ENCODE results near the gene ARF6.
"Not testable (repeated sequence)": the region's sequence is repeated elsewhere in the genome, so short reads cannot be mapped to it uniquely, and the experiment has no call there.

Gene ARF6

GRCh38 chr14:49936882-49937281, 44.0 kb downstream of the ARF6 start:
- not testable (repeated sequence) for H3K27me3 Mint-ChIP-seq, ATAC-seq, H3K4me3 Mint-ChIP-seq, H3K27ac Mint-ChIP-seq, DNase-seq
- Mint-ChIP-seq H3K4me1 (peaks cover 25% of the 10 kb centered on the region), H3K9me3 (peaks cover 12 to 34% of the 10 kb centered on the region in 2 donors)

GRCh38 chr14:49939215-49939614, 46.3 kb downstream of the ARF6 start:
- peaks cover 24 to 51% of the 10 kb centered on the region in 2 donors for H3K9me3 Mint-ChIP-seq
- DNase-seq, ATAC-seq, H3K27me3 Mint-ChIP-seq, H3K4me3 Mint-ChIP-seq: not testable (repeated sequence)
- peak overlapping the region in 1 of 2 donors; percentile 63 for H3K27ac Mint-ChIP-seq
- H3K4me1 Mint-ChIP-seq: peaks cover 46% of the 10 kb centered on the region

DNA sequence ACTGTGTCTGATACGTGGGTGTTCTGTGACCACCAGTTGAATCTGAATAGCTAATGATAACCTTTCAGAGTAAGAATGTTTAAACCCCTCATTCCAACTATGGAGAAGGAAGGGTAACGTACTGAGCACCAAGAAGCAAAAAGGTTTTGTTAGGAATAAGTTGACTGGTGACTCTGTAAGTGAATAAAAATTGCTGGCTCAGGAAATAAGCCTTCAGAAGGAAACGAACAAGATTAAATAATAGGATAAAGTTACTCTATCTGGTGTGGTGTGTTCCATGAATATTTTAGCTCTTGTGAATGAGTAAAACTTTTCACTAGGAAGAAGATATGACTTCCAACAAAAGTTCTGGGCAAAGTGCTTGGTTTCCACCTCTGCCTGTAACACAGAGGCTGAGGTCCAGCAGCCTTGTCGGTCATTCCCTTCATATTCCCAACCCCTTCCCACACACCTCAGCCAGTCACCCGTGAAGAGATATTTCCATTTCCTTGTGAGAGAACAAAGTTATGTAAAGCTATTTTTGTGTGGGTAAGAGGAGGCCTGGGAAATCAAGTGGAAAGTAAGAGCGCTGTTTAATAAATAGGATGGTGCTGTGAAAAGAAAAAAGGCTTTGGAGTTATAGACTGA, 47.1 kb downstream of the ARF6 start:
- no peak for ATAC-seq
- Mint-ChIP-seq H3K27ac (peak overlapping the region in 1 of 2 donors; percentile 75), H3K27me3 (no peaks in the 10 kb centered on the region), H3K9me3 (peaks cover 24 to 51% of the 10 kb centered on the region in 2 donors), H3K4me1 (peaks cover 51% of the 10 kb centered on the region), H3K4me3 (no peak overlapping the region)
- DNase-seq: no peak

DNA sequence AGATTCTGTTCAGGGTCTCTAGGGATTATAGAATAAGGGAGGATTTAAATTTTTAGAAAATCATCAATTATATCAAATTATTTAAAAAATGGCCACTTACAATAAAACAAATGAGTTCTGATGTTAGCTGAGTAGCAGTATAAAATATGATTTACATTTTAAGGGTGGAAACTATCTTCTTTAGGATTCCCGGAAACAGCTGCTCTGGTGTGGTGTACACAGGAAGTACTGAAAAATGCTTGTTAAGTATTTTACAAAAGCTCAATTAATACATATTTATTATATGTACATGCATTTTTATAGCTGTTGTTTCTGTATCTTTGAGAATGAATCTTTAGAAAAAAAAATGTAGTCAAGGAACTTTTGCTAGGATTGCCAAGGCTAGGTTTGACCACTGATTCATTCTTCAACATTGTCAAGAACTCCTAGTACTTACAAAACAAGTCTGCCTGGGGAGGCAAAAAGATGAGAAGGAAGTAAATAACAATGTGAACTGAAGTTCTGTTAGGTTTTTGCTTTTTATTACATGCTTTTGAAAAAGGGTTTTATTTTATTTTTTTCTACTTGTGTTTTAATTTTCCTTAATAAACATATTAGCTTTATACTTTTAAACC, 48.0 kb downstream of the ARF6 start:
- Mint-ChIP-seq H3K27me3 (no peaks in the 10 kb centered on the region), H3K4me1 (peaks cover 60% of the 10 kb centered on the region), H3K27ac (peak overlapping the region in 1 of 2 donors; percentile 75), H3K9me3 (peaks cover 24 to 50% of the 10 kb centered on the region in 2 donors), H3K4me3 (no peak overlapping the region)
- DNase-seq (no peak), ATAC-seq (no peak)

- no peak for ATAC-seq
- H3K27ac Mint-ChIP-seq: no peak overlapping the region
- H3K9me3 Mint-ChIP-seq: peaks cover 17 to 38% of the 10 kb centered on the region in 2 donors
- peaks cover 72% of the 10 kb centered on the region for H3K4me1 Mint-ChIP-seq
- H3K27me3 Mint-ChIP-seq: no peaks in the 10 kb centered on the region
- no peak for DNase-seq
- no peak overlapping the region for H3K4me3 Mint-ChIP-seq
These were observed 49.2 kb downstream of the ARF6 start for GRCh38 chr14:49942090-49942489.

- Mint-ChIP-seq H3K4me3 (no peak overlapping the region), H3K27me3 (no peaks in the 10 kb centered on the region), H3K4me1 (peaks cover 90% of the 10 kb centered on the region), H3K27ac (no peak overlapping the region), H3K9me3 (peaks cover 12 to 21% of the 10 kb centered on the region in 2 donors)
- ATAC-seq (no peak), DNase-seq (no peak)
These were observed 51.6 kb downstream of the ARF6 start for GRCh38 chr14:49944501-49944900.

DNA sequence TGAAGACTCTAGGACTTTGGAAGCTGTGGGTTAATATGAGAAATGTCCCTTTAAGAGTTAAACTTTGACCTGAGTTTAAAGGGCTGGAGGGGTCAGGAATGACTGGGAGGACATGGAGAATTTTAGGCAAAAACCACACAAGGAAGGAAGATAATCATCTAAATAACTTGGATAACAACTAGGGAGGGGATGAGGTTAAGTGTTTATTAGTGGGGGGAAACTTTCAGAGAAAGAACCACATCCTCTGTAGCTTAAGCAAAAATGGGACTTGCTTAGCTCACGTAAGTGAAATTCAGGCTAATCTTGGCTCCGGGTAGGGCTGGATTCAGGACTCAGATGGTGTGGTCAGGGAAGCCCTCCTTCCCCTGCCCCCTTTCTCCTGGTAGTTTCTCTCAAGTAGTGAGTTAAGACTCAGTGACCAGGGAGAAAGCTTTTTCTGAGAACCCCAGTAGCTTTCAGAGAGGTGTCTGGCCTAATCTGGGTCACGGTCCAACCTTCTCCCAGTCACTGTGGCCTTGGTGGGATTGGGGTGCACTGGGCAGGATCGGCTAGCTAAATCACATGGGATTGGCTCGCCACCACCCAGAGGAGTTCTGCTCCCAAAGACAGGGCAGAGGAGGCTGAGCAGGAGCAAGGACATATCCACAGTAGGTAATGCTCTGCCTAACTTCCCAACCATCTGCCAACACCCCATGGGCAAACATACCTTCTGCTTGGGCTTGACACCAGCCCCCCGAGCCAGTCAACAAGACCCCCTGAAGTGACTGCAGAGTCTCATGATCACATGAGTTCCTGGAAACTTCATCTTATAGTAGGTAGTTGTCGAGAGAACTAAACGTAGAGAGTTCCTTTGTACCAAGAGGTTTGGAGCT, 52.8 kb downstream of the ARF6 start:
- H3K4me1 Mint-ChIP-seq: peaks cover 89% of the 10 kb centered on the region
- H3K9me3 Mint-ChIP-seq: peaks cover 12 to 18% of the 10 kb centered on the region in 2 donors
- peak in 1 of 2 donors; percentile 12 for DNase-seq
- peak overlapping the region; percentile 83 to 95 for H3K27ac Mint-ChIP-seq
- no peaks in the 10 kb centered on the region for H3K27me3 Mint-ChIP-seq
- peak overlapping the region; percentile 41 to 74 for H3K4me3 Mint-ChIP-seq
- ATAC-seq: peak; percentile 48

All from stimulated activated naive CD8-positive, alpha-beta T cell treated with anti-CD3 and anti-CD28 coated beads, Interleukin-15, amount 100 ng/mL, for 72 hours (primary cell).